ENCODE data around the gene HMGXB4. TPM values are rescaled to one million over a fixed set of nuclear protein-coding genes. Genes with fewer than 3 reads are reported as not detected.

HMGXB4 gene
- total and polyA plus RNA-seq, 2 of the 13 experiments (the other 11 are each of a cell fraction or from before 2014, with no cell fraction given), result 13.9 to 16.3 TPM

GRCh38 chr22:35328472-35328885, 71.2 kb downstream of the HMGXB4 start (continued):
- no peak for TF ChIP-seq ZNF510 (CRISPR knock-in tag; IDR thresholded peaks at IDR 0.05; ENCODE audit: low read depth)
- TF ChIP-seq U2AF1 (optimal IDR thresholded peaks at IDR 0.05; ENCODE audit: low read depth, low read length), result no peak
- peak; percentile 96 for TF ChIP-seq ARID4A (CRISPR knock-in tag; IDR thresholded peaks at IDR 0.05; ENCODE audit: borderline replicate concordance)
- TF ChIP-seq BCL6 (CRISPR knock-in tag; IDR thresholded peaks at IDR 0.05), result peak; percentile 90
- TF ChIP-seq ZKSCAN1 (IDR thresholded peaks at IDR 0.05; ENCODE audit: low read length), result no peak
- TF ChIP-seq ZNF704 (CRISPR knock-in tag; IDR thresholded peaks at IDR 0.05; ENCODE audit: borderline replicate concordance), result 0 out of 2 replicates have a peak, but pooled peaks have one; percentile 25
- TF ChIP-seq ZNF788 (CRISPR knock-in tag; IDR thresholded peaks at IDR 0.05; ENCODE audit: borderline replicate concordance), result peak; percentile 98
- TF ChIP-seq PITX1 (CRISPR knock-in tag; IDR thresholded peaks at IDR 0.05), result peak; percentile 94
- TF ChIP-seq HNF4A (CRISPR knock-in tag; IDR thresholded peaks at IDR 0.05), result peak; percentile 99
- TF ChIP-seq ZNF691 (CRISPR knock-in tag; IDR thresholded peaks at IDR 0.05; ENCODE audit: borderline replicate concordance, low read depth), result peak; percentile 93; the same call in 1 of the 2 replicates
- peak; percentile 95 for TF ChIP-seq ZNF292 (CRISPR knock-in tag; IDR thresholded peaks at IDR 0.05; ENCODE audit: borderline replicate concordance, low read depth)
- no peak for TF ChIP-seq IRX3 (CRISPR knock-in tag; IDR thresholded peaks at IDR 0.05; ENCODE audit: borderline replicate concordance, low read depth)
- peak; percentile 52 for TF ChIP-seq RBM22 (optimal IDR thresholded peaks at IDR 0.05; ENCODE audit: low read length)
- peak; percentile 33; the same call in 1 of the 2 replicates for TF ChIP-seq ZNF652 (CRISPR knock-in tag; IDR thresholded peaks at IDR 0.05; ENCODE audit: borderline replicate concordance, low read depth)
- peak; percentile 78; the same call in 1 of the 2 replicates for TF ChIP-seq REL (CRISPR knock-in tag; conservative IDR thresholded peaks at IDR 0.05)
- peak; percentile 48 for TF ChIP-seq ZNF768 (CRISPR knock-in tag; IDR thresholded peaks at IDR 0.05)
- TF ChIP-seq RERE (CRISPR knock-in tag; IDR thresholded peaks at IDR 0.05; ENCODE audit: low read depth), result peak; percentile 83
- peak; percentile 67 for TF ChIP-seq ASH2L (IDR thresholded peaks at IDR 0.05; ENCODE audit: insufficient read length, low read depth, low read length)
- TF ChIP-seq ZSCAN9 (CRISPR knock-in tag; IDR thresholded peaks at IDR 0.05; ENCODE audit: borderline replicate concordance), result peak; percentile 97

Data from HepG2 (cell line).